ENCODE data around the gene PRRT1. TPM values are rescaled to one million over a fixed set of nuclear protein-coding genes. Genes with fewer than 3 reads are reported as not detected.

Gene PRRT1
- total and polyA plus RNA-seq, 10 donors: 0.28 to 2.3 (median 1.1) TPM

DNA sequence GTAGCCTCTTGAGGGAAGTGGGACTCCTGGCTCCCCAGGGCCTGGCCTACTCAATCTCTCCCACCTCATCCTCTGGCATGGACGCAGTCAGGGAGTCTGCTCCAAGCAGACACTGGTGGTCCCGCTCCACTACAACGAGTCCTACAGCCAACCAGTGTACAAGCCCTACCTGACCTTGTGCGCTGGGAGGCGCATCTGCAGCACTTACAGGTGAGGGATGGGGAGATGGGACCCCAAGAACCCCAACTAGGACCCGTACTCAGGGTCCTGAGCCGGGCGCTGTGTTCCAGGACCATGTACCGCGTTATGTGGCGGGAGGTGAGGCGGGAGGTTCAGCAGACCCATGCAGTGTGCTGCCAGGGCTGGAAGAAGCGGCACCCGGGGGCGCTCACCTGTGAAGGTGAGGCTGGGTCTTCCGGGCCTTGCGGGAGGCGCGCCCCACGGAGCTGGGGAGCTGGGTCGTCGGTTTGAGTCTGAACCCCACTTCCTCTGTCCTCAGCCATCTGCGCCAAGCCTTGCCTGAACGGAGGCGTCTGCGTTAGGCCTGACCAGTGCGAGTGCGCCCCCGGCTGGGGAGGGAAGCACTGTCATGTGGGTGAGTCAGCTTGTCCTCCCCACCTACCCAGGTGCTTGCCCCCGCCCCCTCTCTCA is 14.8 kb upstream of the PRRT1 start:
- intact Hi-C loops (cut with DNase I; ENCODE audit: low total_unique reads): no loop called here
- Histone ChIP-seq H3K4me1 (no peaks in the 10 kb centered on the region), H3K27ac (no peak overlapping the region), H3K4me3 (no peak overlapping the region), H3K27me3 (replicated peaks in 1 of 7) (no peaks in the 10 kb centered on the region), H3K36me3 (peaks cover 0 to 83% (median 35%) of the 10 kb centered on the region in 6 donors), H3K9me3 (no peaks in the 10 kb centered on the region)
- TF ChIP-seq POLR2AphosphoS5 (IDR thresholded peaks at IDR 0.05): peak in 1 of 3 donors; percentile 47
- no peak for TF ChIP-seq POLR2A (IDR thresholded peaks at IDR 0.05)
- 85 to 91% (median 90%) methylated on average over 17 to 30 of the region's 30 CpGs for WGBS, 5 donors
- peak; percentile 65 for DNase-seq

DNA sequence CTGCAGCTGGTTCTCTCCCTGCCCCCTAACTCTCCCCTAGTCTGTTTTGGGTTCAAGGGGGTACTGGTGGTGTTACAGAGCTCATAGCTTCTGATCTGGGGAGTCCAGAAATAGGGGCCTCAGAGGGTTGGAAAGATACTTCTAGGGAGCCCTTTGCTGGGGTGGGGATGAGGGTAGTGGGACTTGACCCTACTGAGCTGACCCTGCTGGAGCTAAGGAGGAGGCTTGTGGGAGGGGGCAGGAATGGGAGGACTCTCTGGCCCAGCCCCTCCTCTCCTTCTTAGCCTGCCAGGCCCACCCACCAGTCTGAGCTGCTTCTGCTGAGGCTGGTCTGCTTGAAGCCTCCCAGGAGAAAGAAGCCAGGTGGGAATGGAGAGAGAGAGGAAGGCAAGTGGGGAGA is 12.6 kb upstream of the PRRT1 start, which contains the start of gene EGFL8:
TSS of gene EGFL8 (plus strand) at position 301 of the 400 bp plus-strand sequence. CDS start 1,571 bp downstream, outside the sequence.
- Histone ChIP-seq H3K4me1 (no peaks in the 10 kb centered on the region), H3K27ac (peak within 1 kb of the TSS in 1 of 8 donors; percentile 34), H3K4me3 (no peak within 1 kb of the TSS), H3K27me3 (replicated peaks in 1 of 7) (no peaks in the 10 kb centered on the region), H3K36me3 (peaks cover 0 to 70% (median 16%) of the 10 kb centered on the region in 6 donors), H3K9me3 (no peaks in the 10 kb centered on the region)
- TF ChIP-seq CTCF (IDR thresholded peaks at IDR 0.05 in 8 of 11, conservative IDR thresholded peaks at IDR 0.05 in 3 of 11): no peak
- no peak for TF ChIP-seq POLR2AphosphoS5 (IDR thresholded peaks at IDR 0.05)
- TF ChIP-seq POLR2A (IDR thresholded peaks at IDR 0.05): no peak
- intact Hi-C loops (cut with DNase I; ENCODE audit: low total_unique reads): no loop called here
- peak; percentile 17 for DNase-seq

- Histone ChIP-seq H3K9me3 (no peaks in the 10 kb centered on the region), H3K27ac (peak overlapping the region in 1 of 8 donors; percentile 34), H3K36me3 (peaks cover 0 to 69% (median 15%) of the 10 kb centered on the region in 6 donors), H3K4me3 (no peak overlapping the region), H3K4me1 (no peaks in the 10 kb centered on the region), H3K27me3 (replicated peaks in 1 of 7) (no peaks in the 10 kb centered on the region)
- TF ChIP-seq POLR2A (IDR thresholded peaks at IDR 0.05) (no peak), POLR2AphosphoS5 (IDR thresholded peaks at IDR 0.05) (peak in 1 of 3 donors; percentile 13)
- DNase-seq: peak; percentile 39
- 89 to 98% (median 92%) methylated on average over 7 of the region's 7 CpGs for WGBS, 5 donors
- intact Hi-C loops (cut with DNase I; ENCODE audit: low total_unique reads): no loop called here
Measured at GRCh38 chr6:32163559-32164258, 12.0 kb upstream of the PRRT1 start.

- H3K9me3 ChIP-seq: no peaks in the 10 kb centered on the region
- intact Hi-C loops (cut with DNase I; ENCODE audit: low total_unique reads): no loop called here
Measured at GRCh38 chr6:32158052-32158451, 6.3 kb upstream of the PRRT1 start.

More at GRCh38 chr6:32158052-32158451, 6.3 kb upstream of the PRRT1 start:
- no peak for TF ChIP-seq CTCF (IDR thresholded peaks at IDR 0.05 in 8 of 11, conservative IDR thresholded peaks at IDR 0.05 in 3 of 11)
- no peak for TF ChIP-seq POLR2AphosphoS5 (IDR thresholded peaks at IDR 0.05)
- TF ChIP-seq POLR2A (IDR thresholded peaks at IDR 0.05): no peak
- Histone ChIP-seq H3K4me3 (no peak overlapping the region), H3K4me1 (peaks cover 6 to 30% (median 20%) of the 10 kb centered on the region in 6 donors), H3K36me3 (peaks cover 0 to 52% (median 16%) of the 10 kb centered on the region in 6 donors), H3K27me3 (replicated peaks in 1 of 7) (peaks cover 0 to 15% (median 0%) of the 10 kb centered on the region in 7 donors), H3K27ac (no peak overlapping the region)
- no peak for DNase-seq

Measured in spleen (tissue), 11 donors.